NCI-H1417 treated with DMSO at 0.1 percent for 48 hours (cell line): ENCODE results near the gene NHEJ1.

ENCODE experiments used
- DNase-seq: peaks from one replicate; lab custom pipeline; 2025; lab: John Stamatoyannopoulos, UW

NHEJ1 gene

GRCh38 chr2:219028996-219029828, 131.4 kb downstream of the NHEJ1 start:
- no peak for DNase-seq

GRCh38 chr2:219028141-219028540, 132.5 kb downstream of the NHEJ1 start:
- no peak for DNase-seq

DNA sequence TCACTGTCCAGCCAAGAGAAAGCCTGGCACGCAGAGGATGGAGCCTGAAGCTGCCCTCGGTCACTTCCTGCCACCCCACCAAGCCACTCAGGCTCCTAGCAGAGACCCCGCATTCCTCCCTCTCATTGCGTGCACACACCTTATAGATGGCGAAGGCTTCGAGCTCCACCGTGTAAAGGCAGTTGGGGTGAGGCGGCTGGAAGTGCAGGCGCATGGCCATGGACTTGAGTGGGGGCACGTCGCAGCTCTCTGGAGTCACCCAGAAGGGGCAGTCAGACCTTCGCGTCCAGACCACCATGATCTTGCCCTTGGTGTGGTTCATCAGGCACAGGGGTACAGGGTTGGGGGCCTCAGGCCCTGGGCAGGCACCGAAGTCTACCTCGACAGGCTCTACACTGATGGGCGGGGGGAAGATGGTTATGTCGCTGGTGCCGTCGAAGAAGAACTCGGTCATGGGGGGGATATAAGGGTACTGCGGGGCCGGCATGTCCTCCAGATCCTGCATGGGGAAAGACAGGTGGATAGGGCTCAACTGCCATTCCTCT, 133.0 kb downstream of the NHEJ1 start:
- no peak for DNase-seq

- DNase-seq = no peak
Measured at GRCh38 chr2:219026946-219027345, 133.7 kb downstream of the NHEJ1 start.

DNA sequence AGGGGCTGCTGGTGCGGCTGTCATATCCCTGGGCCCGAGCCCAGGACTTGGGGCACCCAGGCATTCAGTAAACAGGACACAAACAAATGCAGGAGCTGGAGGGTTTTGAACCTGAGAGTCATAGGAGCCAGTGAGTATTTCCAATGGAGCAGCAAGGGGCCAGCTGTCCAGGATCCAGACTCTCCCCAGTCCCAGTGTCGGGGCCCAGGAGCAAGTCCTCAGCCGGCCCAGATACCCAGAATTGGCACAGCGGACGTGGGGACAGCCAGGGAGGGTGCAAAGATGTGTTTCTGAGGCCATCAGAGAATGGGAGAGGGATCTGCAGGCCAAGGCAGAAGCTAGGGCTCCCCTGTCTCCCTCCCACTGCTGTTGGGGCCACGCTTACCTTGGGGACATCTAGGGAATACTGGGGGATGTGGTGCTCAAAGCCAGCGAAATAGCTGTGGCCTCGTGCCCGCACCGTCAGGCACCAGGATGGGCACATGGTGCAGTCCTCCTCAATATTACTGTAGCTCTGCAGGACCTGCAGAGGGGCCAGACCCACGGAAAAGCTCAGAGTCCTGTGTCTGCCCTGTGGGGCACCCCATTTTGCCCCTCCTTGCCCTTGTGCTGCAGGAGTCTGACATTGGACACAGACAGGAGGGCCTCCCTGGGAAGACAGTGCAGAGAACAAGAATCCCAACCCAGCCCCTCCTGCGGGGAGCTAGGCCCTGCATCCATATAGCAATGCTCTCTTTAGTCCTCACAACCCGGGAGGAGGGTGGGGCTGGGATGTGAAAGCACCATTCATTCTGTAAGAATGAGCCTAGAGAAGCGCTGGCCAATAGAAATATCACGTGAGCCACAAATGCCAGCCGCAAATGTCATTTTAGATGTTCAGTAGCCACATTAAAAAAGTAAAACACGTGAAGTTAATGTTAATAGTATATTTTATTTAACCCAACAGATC, 134.7 kb downstream of the NHEJ1 start:
- DNase-seq = no peak
